HFFc6 (cell line): ENCODE results near the gene MVD. TPM values are rescaled to one million over a fixed set of nuclear protein-coding genes. Genes with fewer than 3 reads are reported as not detected.

Experiments
- DNase-seq: peaks from one replicate; pipeline ENCODE4 v3.0.0-alpha.2; 2018
- H3K27ac Mint-ChIP-seq: 2 replicates; pipeline ENCODE4 v1.8.0; 2020; ENCODE audit warnings: mild to moderate bottlenecking, mixed read lengths
- H3K27me3 Mint-ChIP-seq: 2 replicates; pipeline ENCODE4 v1.8.0; 2021; ENCODE audit warnings: mild to moderate bottlenecking, moderate library complexity, mixed read lengths; ENCODE audit not compliant: insufficient read depth
- H3K36me3 Mint-ChIP-seq: 2 replicates; pipeline ENCODE4 v1.8.0; 2021; ENCODE audit warnings: low read depth, mixed read lengths
- H3K4me1 Mint-ChIP-seq: 2 replicates; pipeline ENCODE4 v1.8.0; 2020; ENCODE audit warnings: low read depth, mixed read lengths
- H3K4me3 Mint-ChIP-seq: 2 replicates; pipeline ENCODE4 v1.8.0; 2020; ENCODE audit warnings: mild to moderate bottlenecking, moderate library complexity, mixed read lengths
- H3K9me3 Mint-ChIP-seq: 2 replicates; pipeline ENCODE4 v1.8.0; 2020; ENCODE audit warnings: mild to moderate bottlenecking, mixed read lengths
- CTCF ChIP-seq: fragments of 200-600 bp; sonication (generic); IDR thresholded peaks from 2 replicates; pipeline ENCODE4 v1.5.0; 2021; ENCODE audit warnings: antibody characterized with exemption, mild to moderate bottlenecking
- total RNA-seq, 6 experiments: library from RNA; stranded (reverse); fragmentation: NEBNext Ultra II Directional; extraction: Animal tissue kit (Norgen Biotek cat#: 25700); gene quantifications; 2 replicates in 1 of 6; 3 replicates in 5 of 6; pipeline ENCODE4 v1.2.3, GENCODE V29; 2021

MVD gene
- total RNA-seq, 6 experiments from 2014 or later: 21.1 to 28.0 (median 24.0) TPM

GRCh38 chr16:88703486-88704309 is 40.8 kb upstream of the MVD start:
- TF ChIP-seq CTCF: no peak
- Mint-ChIP-seq H3K4me3 (peak overlapping the region; percentile 35), H3K27me3 (no peaks in the 10 kb centered on the region; the same call in 1 of the 2 replicates), H3K27ac (no peak overlapping the region), H3K36me3 (no peaks in the 10 kb centered on the region), H3K4me1 (peaks cover 26% of the 10 kb centered on the region), H3K9me3 (no peaks in the 10 kb centered on the region)
- DNase-seq: no peak

GRCh38 chr16:88702371-88703210 is 39.7 kb upstream of the MVD start:
- DNase-seq: no peak
- H3K9me3 Mint-ChIP-seq: no peaks in the 10 kb centered on the region
- no peak for TF ChIP-seq CTCF
- H3K4me1 Mint-ChIP-seq: peaks cover 22% of the 10 kb centered on the region
- no peak overlapping the region for H3K27ac Mint-ChIP-seq
- no peak overlapping the region for H3K4me3 Mint-ChIP-seq
- H3K27me3 Mint-ChIP-seq: no peaks in the 10 kb centered on the region; the same call in 1 of the 2 replicates
- H3K36me3 Mint-ChIP-seq: no peaks in the 10 kb centered on the region

- H3K9me3 Mint-ChIP-seq: no peaks in the 10 kb centered on the region
- no peak for DNase-seq
- H3K27me3 Mint-ChIP-seq: no peaks in the 10 kb centered on the region; the same call in 1 of the 2 replicates
- TF ChIP-seq CTCF: no peak
- H3K4me3 Mint-ChIP-seq: no peak overlapping the region
- H3K27ac Mint-ChIP-seq: no peak overlapping the region
- H3K4me1 Mint-ChIP-seq: peaks cover 14% of the 10 kb centered on the region
- H3K36me3 Mint-ChIP-seq: no peaks in the 10 kb centered on the region
Measured at GRCh38 chr16:88701581-88702370, 38.9 kb upstream of the MVD start.

GRCh38 chr16:88700636-88701482 is 38.0 kb upstream of the MVD start:
- H3K4me1 Mint-ChIP-seq: peaks cover 14% of the 10 kb centered on the region
- no peaks in the 10 kb centered on the region for H3K9me3 Mint-ChIP-seq
- no peaks in the 10 kb centered on the region for H3K36me3 Mint-ChIP-seq
- no peaks in the 10 kb centered on the region; the same call in 1 of the 2 replicates for H3K27me3 Mint-ChIP-seq
- peak; percentile 80 for DNase-seq
- peak overlapping the region; percentile 38; the same call in 1 of the 2 replicates for H3K27ac Mint-ChIP-seq
- TF ChIP-seq CTCF: no peak
- no peak overlapping the region; the same call in 1 of the 2 replicates for H3K4me3 Mint-ChIP-seq
